ENCODE results near the gene MAPK9.

DNA sequence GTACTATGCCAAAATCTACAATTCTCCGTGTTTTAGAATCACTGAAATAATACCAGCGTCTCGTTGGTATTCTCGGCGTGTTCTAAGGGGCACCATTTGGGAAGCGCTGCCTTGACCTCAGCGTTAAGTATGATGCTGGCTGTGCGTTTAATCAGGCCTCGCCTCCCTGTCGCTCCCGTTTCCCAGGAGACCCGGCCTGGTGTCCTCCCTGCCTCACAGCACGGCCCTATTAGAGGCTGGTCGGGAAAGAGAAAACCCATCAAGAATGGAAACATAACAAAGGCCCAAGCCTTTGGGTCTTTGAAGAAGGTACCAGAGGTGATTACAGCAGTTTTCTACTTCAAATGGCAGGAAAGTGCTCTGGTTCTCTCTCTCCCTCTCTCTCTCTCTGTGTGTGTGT is 31.3 kb upstream of the MAPK9 start:
- TF ChIP-seq, protein P1, sequence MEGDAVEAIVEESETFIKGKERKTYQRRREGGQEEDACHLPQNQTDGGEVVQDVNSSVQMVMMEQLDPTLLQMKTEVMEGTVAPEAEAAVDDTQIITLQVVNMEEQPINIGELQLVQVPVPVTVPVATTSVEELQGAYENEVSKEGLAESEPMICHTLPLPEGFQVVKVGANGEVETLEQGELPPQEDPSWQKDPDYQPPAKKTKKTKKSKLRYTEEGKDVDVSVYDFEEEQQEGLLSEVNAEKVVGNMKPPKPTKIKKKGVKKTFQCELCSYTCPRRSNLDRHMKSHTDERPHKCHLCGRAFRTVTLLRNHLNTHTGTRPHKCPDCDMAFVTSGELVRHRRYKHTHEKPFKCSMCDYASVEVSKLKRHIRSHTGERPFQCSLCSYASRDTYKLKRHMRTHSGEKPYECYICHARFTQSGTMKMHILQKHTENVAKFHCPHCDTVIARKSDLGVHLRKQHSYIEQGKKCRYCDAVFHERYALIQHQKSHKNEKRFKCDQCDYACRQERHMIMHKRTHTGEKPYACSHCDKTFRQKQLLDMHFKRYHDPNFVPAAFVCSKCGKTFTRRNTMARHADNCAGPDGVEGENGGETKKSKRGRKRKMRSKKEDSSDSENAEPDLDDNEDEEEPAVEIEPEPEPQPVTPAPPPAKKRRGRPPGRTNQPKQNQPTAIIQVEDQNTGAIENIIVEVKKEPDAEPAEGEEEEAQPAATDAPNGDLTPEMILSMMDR (IDR thresholded peaks at IDR 0.05), result no peak
- TF ChIP-seq POLR2A (IDR thresholded peaks at IDR 0.05), result no peak

All from heart left ventricle (tissue), 13 donors.